Measurements from ENCODE around the gene NT5DC4. TPM values are rescaled to one million over a fixed set of nuclear protein-coding genes. Genes with fewer than 3 reads are reported as not detected.

Gene NT5DC4
- total RNA-seq, 1 donor from 2014 or later, result not detected

DNA sequence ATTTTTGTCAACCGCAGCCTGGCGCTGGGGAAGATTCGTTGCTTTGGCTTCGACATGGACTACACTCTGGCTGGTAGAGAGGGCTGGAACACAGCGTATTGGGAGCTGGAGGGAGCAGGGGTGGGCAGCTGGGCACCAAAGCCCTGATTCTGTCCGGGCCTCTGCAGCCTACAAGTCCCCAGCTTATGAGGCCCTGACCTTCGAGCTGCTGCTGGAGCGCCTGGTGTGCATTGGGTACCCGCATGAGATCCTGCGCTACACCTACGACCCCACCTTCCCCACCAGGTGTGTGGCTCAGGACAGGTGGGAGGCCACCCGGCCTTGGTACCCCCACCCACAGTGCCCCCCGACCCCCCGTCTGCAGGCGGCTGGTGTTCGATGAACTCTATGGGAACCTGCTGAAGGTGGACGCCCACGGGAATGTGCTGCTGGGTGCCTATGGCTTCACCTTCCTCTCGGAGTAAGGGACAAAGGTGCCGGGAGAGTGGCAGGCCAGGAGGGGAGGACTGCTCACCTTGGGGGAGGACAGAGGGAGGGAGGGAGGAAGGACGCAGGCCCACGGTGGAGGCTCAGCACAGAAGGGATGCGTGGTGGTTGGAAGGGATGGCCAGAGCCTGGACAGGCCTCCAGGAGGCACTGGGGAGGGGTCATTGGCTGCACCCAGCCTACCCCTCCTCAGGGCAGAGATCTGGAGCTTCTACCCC, 1.2 kb downstream of the NT5DC4 start:
- Histone ChIP-seq H3K4me3 (ENCODE audit: low read depth, low read length) (no peak overlapping the region), H3K27me3 (ENCODE audit: control insufficient read depth, insufficient read depth, low read length) (no peaks in the 10 kb centered on the region), H3K36me3 (ENCODE audit: control insufficient read depth, insufficient read depth, low read length) (no peaks in the 10 kb centered on the region)
- TF ChIP-seq, protein P1, sequence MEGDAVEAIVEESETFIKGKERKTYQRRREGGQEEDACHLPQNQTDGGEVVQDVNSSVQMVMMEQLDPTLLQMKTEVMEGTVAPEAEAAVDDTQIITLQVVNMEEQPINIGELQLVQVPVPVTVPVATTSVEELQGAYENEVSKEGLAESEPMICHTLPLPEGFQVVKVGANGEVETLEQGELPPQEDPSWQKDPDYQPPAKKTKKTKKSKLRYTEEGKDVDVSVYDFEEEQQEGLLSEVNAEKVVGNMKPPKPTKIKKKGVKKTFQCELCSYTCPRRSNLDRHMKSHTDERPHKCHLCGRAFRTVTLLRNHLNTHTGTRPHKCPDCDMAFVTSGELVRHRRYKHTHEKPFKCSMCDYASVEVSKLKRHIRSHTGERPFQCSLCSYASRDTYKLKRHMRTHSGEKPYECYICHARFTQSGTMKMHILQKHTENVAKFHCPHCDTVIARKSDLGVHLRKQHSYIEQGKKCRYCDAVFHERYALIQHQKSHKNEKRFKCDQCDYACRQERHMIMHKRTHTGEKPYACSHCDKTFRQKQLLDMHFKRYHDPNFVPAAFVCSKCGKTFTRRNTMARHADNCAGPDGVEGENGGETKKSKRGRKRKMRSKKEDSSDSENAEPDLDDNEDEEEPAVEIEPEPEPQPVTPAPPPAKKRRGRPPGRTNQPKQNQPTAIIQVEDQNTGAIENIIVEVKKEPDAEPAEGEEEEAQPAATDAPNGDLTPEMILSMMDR (IDR thresholded peaks at IDR 0.05; ENCODE audit: insufficient read depth, low read length, severe bottlenecking), result no peak
- DNase-seq (ENCODE audit: low read depth), result no peak
- no peak for FAIRE-seq

DNA sequence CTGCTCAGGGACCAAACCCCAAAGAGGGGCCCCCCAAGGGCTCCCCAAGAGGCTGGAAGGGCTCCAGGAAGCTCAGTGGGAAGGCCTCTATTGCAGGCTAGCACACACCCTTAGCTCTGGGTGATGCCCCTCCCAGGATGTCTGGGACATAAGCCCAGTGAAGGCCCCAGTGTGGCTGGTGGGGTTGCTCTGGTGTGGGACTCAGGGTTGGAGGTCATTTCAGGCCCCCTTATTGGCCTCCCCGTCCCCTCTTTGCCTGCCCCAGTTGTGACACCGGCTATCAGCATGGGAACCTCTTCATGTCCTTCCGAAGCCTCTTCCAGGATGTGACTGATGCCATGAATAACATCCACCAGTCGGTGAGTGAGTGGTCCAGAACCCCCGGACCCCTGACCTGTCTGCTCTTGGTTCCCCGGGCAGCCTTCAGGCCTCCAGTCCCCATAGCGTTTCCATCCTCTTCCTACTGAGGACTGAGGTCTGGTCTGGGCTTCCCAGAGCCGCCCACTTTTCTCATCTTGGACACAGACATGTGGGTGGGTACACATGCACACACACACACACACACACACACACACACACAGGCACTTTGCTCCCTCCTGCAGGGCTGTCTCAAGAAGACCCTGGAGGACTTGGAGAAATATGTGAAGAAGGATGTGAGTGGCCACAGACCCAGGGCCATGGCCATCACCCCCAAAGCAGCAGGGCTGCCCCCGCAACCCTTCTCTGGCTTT, 2.2 kb downstream of the NT5DC4 start:
- DNase-seq (ENCODE audit: low read depth) (no peak), FAIRE-seq (no peak)
- TF ChIP-seq, protein P1 (IDR thresholded peaks at IDR 0.05; ENCODE audit: insufficient read depth, low read length, severe bottlenecking), result no peak
- no peaks in the 10 kb centered on the region for H3K27me3 ChIP-seq (ENCODE audit: control insufficient read depth, insufficient read depth, low read length)
- no peak overlapping the region for H3K4me3 ChIP-seq (ENCODE audit: low read depth, low read length)
- H3K36me3 ChIP-seq (ENCODE audit: control insufficient read depth, insufficient read depth, low read length), result no peaks in the 10 kb centered on the region

DNA sequence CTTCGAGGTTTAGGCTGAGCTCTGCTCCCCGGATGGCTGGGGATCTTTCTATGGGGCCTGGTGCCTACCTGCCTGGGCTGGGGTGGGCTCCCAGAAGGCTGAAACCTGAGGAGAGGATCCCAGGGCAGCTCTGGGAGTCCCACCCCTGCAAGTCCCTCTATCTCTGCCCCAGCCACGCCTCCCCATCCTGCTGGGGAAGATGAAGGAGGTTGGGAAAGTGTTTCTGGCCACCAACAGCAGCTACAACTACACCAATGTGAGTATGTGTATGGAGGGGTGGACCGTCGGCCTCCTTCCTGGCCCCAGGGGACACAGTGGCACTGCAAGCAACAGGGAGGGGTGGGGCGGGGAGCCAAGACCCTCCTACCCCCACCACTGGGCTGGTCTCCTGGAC, 2.7 kb downstream of the NT5DC4 start:
- no peak for FAIRE-seq
- TF ChIP-seq, protein P1 (IDR thresholded peaks at IDR 0.05; ENCODE audit: insufficient read depth, low read length, severe bottlenecking), result no peak

DNA sequence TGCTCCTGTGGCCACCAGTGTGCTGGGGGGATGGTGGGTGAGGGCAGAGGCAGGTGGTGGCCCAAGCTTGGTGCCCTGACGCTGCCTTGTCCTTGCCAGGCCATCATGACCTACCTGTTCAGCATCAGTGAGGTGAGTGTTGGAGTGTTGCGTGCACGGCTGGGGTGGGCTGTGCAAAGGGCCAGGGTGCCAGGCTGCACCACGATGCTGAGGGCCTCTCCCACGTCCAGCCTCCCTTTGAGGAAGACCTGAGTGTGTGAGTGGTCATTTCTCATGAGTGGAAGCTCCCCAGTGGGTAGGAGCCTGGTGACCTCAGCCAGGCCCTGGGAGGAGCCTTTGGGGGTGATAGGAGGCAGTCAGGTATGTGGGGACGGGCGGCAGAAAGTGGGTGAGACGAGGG, 3.2 kb downstream of the NT5DC4 start:
- TF ChIP-seq, protein P1 (IDR thresholded peaks at IDR 0.05; ENCODE audit: insufficient read depth, low read length, severe bottlenecking), result no peak
- DNase-seq (ENCODE audit: low read depth) (no peak), FAIRE-seq (no peak)
- Histone ChIP-seq H3K36me3 (ENCODE audit: control insufficient read depth, insufficient read depth, low read length) (no peaks in the 10 kb centered on the region), H3K4me3 (ENCODE audit: low read depth, low read length) (no peak overlapping the region), H3K27me3 (ENCODE audit: control insufficient read depth, insufficient read depth, low read length) (no peaks in the 10 kb centered on the region)

More for the DNA sequence above, 2.7 kb downstream of the NT5DC4 start:
- Histone ChIP-seq H3K36me3 (ENCODE audit: control insufficient read depth, insufficient read depth, low read length) (no peaks in the 10 kb centered on the region), H3K4me3 (ENCODE audit: low read depth, low read length) (no peak overlapping the region), H3K27me3 (ENCODE audit: control insufficient read depth, insufficient read depth, low read length) (no peaks in the 10 kb centered on the region)
- DNase-seq (ENCODE audit: low read depth), result no peak

DNA sequence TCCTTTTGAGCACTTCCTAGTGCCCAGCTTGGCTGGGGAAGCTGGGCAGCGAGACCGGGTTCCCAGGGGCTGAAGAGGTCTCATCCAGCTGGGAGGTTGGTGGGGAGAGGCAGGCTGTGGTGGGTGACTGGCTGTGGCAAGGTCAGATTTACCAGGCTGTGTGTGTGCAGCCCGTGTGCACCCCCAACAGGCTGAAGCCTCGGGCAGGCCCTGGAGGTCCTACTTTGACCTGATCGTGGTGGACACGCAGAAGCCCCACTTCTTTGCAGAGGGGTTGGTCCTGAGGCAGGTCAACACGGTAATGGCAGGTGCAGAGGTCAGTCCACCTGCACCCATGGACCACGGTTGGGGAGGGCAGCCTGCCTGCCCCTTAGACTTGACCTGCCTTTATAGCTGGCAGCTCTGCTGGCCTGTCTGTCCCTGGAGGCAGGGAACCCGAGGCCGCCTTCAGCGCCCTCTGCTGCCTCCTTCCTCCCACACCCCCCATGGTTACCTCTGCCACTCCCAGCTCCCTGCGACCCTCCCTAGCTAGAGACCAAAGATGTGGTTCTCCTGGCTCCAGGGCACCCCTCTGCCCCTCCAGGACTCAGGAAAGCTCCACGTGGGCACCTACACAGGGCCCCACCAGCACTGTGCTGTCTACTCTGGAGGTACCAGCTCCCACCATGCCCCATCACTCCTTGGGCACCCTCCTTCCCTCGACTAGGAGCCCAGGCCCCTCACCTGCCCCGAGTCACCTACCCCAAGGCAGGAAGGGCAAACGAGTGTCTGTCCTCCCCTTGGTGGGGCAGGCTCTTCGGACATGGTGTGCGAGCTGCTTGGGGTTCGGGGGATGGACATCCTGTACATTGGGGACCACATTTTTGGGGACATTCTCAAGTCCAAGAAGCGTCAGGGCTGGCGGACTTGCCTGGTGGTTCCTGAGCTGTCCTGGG, 4.0 kb downstream of the NT5DC4 start:
- no peak for DNase-seq (ENCODE audit: low read depth)
- TF ChIP-seq, protein P1 (IDR thresholded peaks at IDR 0.05; ENCODE audit: insufficient read depth, low read length, severe bottlenecking), result peak; percentile 45
- no peaks in the 10 kb centered on the region for H3K27me3 ChIP-seq (ENCODE audit: control insufficient read depth, insufficient read depth, low read length)
- FAIRE-seq, result no peak
- no peak overlapping the region for H3K4me3 ChIP-seq (ENCODE audit: low read depth, low read length)
- H3K36me3 ChIP-seq (ENCODE audit: control insufficient read depth, insufficient read depth, low read length), result no peaks in the 10 kb centered on the region

Measured in bronchial epithelial cell (primary cell).